HEK293 (cell line): ENCODE data around the gene CHID1.

Experiments
- CTCF ChIA-PET: fragments of 350-600 bp; formaldehyde crosslinking; extraction: SDS; loops from one replicate; lab custom pipeline; 2021; ENCODE audit warnings: antibody characterized with exemption; lab: Yijun Ruan, JAX
- POLR2A ChIA-PET: fragments of 300-600 bp; formaldehyde crosslinking; extraction: SDS; loops from one replicate; lab custom pipeline; 2020; ENCODE audit warnings: antibody characterized with exemption, inconsistent platforms; lab: Yijun Ruan, JAX
- H3K27ac ChIP-seq: fragments of 200-500 bp; sonication (Bioruptor generic); 2 replicates; pipeline ENCODE4 v1.5.1; 2014; ENCODE audit warnings: low read depth, low read length, control low read depth, inconsistent platforms; ENCODE audit errors: extremely low read depth
- H3K36me3 ChIP-seq, 2 experiments: fragments of 200-500 bp in 1 of 2; sonication (Bioruptor generic) in 1 of 2; 1 replicate in 1 of 2; 2 replicates in 1 of 2; pipeline ENCODE4 v1.5.1; 2014 to 2017; ENCODE audit warnings: inconsistent platforms in 2 of 2, low read length in 2 of 2; ENCODE audit not compliant: control insufficient read depth in 2 of 2, insufficient read depth in 1 of 2
- H3K4me1 ChIP-seq: fragments of 200-500 bp; sonication (Bioruptor generic); 2 replicates; pipeline ENCODE4 v1.5.1; 2014; ENCODE audit warnings: mild to moderate bottlenecking, low read length, inconsistent platforms; ENCODE audit not compliant: control insufficient read depth, insufficient read depth
- H3K4me3 ChIP-seq: 2 replicates; pipeline ENCODE4 v1.5.1; 2011; ENCODE audit warnings: low read depth, mild to moderate bottlenecking, control low read depth, low read length, moderate library complexity
- H3K9me3 ChIP-seq: fragments of 200-500 bp; sonication (Bioruptor generic); 2 replicates; pipeline ENCODE4 v1.5.1; 2014; ENCODE audit warnings: low read depth, low read length, inconsistent platforms; ENCODE audit not compliant: control insufficient read depth, insufficient read depth
- KLF1 ChIP-seq: fragments of 450-650 bp; formaldehyde crosslinking; IDR thresholded peaks from 2 replicates; pipeline ENCODE4 v1.5.1; 2016; ENCODE audit warnings: missing biosample characterization, missing genetic modification characterization
- REST ChIP-seq: fragments of 450-650 bp; formaldehyde crosslinking; IDR thresholded peaks from 2 replicates; pipeline ENCODE4 v1.5.1; 2016; ENCODE audit warnings: missing biosample characterization, missing genetic modification characterization
- WT1 ChIP-seq: fragments of 450-650 bp; formaldehyde crosslinking; IDR thresholded peaks from 2 replicates; pipeline ENCODE4 v1.5.1; 2016; ENCODE audit warnings: missing biosample characterization, missing genetic modification characterization
- ZBTB10 ChIP-seq: fragments of 450-650 bp; formaldehyde crosslinking; IDR thresholded peaks from 2 replicates; pipeline ENCODE4 v1.5.1; 2016; ENCODE audit warnings: missing biosample characterization, missing genetic modification characterization
- ZFHX2 ChIP-seq: fragments of 450-650 bp; formaldehyde crosslinking; conservative IDR thresholded peaks from 2 replicates; pipeline ENCODE4 v1.5.1; 2016; ENCODE audit warnings: missing biosample characterization, missing genetic modification characterization
- ZNF155 ChIP-seq: fragments of 450-650 bp; formaldehyde crosslinking; IDR thresholded peaks from 2 replicates; pipeline ENCODE4 v1.5.1; 2016; ENCODE audit warnings: missing biosample characterization, missing genetic modification characterization
- ZNF302 ChIP-seq: fragments of 450-650 bp; formaldehyde crosslinking; IDR thresholded peaks from 2 replicates; pipeline ENCODE4 v1.5.1; 2016; ENCODE audit warnings: missing biosample characterization, missing genetic modification characterization, low read depth
- ZNF311 ChIP-seq: fragments of 450-650 bp; formaldehyde crosslinking; IDR thresholded peaks from 2 replicates; pipeline ENCODE4 v1.5.1; 2017; ENCODE audit warnings: missing biosample characterization, missing genetic modification characterization, borderline replicate concordance
- ZNF37A ChIP-seq: fragments of 450-650 bp; IDR thresholded peaks from 2 replicates; pipeline ENCODE4 v1.5.1; 2018; ENCODE audit warnings: missing biosample characterization, missing genetic modification characterization
- ZNF544 ChIP-seq: fragments of 450-650 bp; formaldehyde crosslinking; IDR thresholded peaks from 2 replicates; pipeline ENCODE4 v1.5.0; 2017; ENCODE audit warnings: missing biosample characterization, missing genetic modification characterization
- TF ChIP-seq, protein P1 (sequence below): fragments of 450-650 bp; formaldehyde crosslinking; conservative IDR thresholded peaks from 2 replicates; pipeline ENCODE4 v1.5.1; 2016; ENCODE audit warnings: low read depth, missing biosample characterization, missing genetic modification characterization
- TF ChIP-seq, protein P2 (sequence below): fragments of 450-650 bp; formaldehyde crosslinking; IDR thresholded peaks from 2 replicates; pipeline ENCODE4 v1.5.1; 2016; ENCODE audit warnings: missing biosample characterization, missing genetic modification characterization

CHID1 gene

GRCh38 chr11:867856-868358 is 42.7 kb downstream of the CHID1 start:
- ChIA-PET POLR2A (no interaction called here), CTCF (interaction anchor here (1.1 kb wide), 1 partner anchor 30 kb away, joined by 3 read pairs; no protein-coding TSS in a partner anchor)
- H3K4me1 ChIP-seq: no peaks in the 10 kb centered on the region
- H3K4me3 ChIP-seq: no peak overlapping the region
- H3K27ac ChIP-seq: no peak overlapping the region
- no peaks in the 10 kb centered on the region for H3K9me3 ChIP-seq
- peaks cover 0 to 37% of the 10 kb centered on the region in 2 experiments; a peak in 1 of 3 replicates for H3K36me3 ChIP-seq
- TF ChIP-seq ZNF544 (tag by site-specific recombination): no peak
- no peak for TF ChIP-seq ZNF302 (tag by site-specific recombination)
- no peak for TF ChIP-seq REST (tag by site-specific recombination)
- TF ChIP-seq, protein P1, sequence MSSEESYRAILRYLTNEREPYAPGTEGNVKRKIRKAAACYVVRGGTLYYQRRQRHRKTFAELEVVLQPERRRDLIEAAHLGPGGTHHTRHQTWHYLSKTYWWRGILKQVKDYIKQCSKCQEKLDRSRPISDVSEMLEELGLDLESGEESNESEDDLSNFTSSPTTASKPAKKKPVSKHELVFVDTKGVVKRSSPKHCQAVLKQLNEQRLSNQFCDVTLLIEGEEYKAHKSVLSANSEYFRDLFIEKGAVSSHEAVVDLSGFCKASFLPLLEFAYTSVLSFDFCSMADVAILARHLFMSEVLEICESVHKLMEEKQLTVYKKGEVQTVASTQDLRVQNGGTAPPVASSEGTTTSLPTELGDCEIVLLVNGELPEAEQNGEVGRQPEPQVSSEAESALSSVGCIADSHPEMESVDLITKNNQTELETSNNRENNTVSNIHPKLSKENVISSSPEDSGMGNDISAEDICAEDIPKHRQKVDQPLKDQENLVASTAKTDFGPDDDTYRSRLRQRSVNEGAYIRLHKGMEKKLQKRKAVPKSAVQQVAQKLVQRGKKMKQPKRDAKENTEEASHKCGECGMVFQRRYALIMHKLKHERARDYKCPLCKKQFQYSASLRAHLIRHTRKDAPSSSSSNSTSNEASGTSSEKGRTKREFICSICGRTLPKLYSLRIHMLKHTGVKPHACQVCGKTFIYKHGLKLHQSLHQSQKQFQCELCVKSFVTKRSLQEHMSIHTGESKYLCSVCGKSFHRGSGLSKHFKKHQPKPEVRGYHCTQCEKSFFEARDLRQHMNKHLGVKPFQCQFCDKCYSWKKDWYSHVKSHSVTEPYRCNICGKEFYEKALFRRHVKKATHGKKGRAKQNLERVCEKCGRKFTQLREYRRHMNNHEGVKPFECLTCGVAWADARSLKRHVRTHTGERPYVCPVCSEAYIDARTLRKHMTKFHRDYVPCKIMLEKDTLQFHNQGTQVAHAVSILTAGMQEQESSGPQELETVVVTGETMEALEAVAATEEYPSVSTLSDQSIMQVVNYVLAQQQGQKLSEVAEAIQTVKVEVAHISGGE (tag by site-specific recombination): no peak
- no peak for TF ChIP-seq WT1
- TF ChIP-seq KLF1: peak; percentile 65
- TF ChIP-seq ZNF155: no peak

DNA sequence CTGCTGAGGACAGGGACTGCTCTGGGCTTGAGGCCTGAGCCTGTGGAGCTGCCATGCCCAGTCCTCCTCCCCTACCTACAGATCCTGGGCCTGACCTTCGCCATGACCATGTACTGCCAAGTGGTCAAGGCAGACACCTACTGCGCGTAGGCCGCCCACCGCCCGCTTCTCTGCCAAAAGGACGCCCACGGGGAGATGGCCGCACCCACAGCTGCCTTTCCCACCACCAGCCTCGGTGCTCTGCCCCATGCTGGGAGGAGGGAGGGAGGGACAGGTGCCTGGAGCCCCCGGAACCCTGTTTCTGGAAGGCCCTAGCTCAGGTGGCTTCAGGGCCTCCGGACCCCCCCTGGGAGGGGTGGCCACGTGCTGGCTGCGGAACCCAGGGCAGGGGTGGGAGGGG is 44.1 kb downstream of the CHID1 start:
- CTCF ChIA-PET: no interaction called here
- peak; percentile 51; the same call in 1 of the 2 replicates for TF ChIP-seq ZFHX2 (tag by site-specific recombination)
- no peak for TF ChIP-seq ZNF311
- no peaks in the 10 kb centered on the region for H3K9me3 ChIP-seq
- H3K36me3 ChIP-seq: peaks cover 0 to 33% of the 10 kb centered on the region in 2 experiments; a peak in 1 of 3 replicates
- H3K27ac ChIP-seq: no peak overlapping the region
- POLR2A ChIA-PET: no interaction called here
- H3K4me1 ChIP-seq: no peaks in the 10 kb centered on the region
- H3K4me3 ChIP-seq: no peak overlapping the region

DNA sequence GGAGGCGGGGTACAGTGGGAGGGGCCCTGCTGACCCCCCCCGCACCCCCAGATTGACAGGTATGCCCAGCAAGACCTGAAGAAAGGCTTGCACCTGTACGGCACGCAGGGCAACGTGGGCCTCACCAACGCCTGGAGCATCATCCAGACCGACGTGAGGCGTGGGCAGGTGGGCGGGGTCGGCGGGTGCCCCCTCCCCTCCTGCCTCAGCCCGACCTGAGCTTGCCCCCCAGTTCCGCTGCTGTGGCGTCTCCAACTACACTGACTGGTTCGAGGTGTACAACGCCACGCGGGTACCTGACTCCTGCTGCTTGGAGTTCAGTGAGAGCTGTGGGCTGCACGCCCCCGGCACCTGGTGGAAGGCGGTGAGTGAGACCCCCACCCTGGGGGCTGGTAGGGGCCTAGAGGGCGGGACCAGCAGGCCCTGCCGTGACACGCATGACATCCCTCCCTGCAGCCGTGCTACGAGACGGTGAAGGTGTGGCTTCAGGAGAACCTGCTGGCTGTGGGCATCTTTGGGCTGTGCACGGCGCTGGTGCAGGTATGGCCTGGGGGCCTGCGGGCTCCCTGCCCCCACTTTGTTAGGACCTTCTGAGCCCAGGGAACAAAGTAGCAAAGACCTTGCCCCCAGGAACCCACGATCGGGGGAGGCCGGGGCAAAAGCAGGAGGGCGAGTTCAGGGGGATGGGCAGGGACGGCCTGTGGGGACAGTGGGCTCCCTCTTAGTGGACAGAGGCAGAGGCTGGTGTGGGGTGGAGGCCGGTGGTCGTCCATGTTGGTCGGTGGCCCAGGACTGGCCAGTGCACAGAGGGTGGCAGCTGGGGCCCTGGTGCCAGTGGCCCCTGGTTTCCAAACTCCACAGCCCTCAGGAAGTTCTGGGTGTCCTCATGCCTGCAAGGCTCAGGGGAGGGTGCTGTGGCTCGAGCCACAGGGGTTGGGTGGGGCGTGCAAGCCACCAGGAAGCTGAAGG is 44.9 kb downstream of the CHID1 start:
- H3K36me3 ChIP-seq: peaks cover 0 to 31% of the 10 kb centered on the region in 2 experiments; a peak in 1 of 3 replicates
- POLR2A ChIA-PET: interaction anchor here (0.6 to 0.7 kb wide), 3 partner anchors 44 to 70 kb away, joined by 3 read pairs; no protein-coding TSS in a partner anchor
- H3K27ac ChIP-seq: no peak overlapping the region
- TF ChIP-seq ZFHX2 (tag by site-specific recombination) (0 out of 2 replicates have a peak, but pooled peaks have one; percentile 30), ZNF37A (tag by site-specific recombination) (no peak), ZBTB10 (tag by site-specific recombination) (0 out of 2 replicates have a peak, but pooled peaks have one; percentile 47)
- TF ChIP-seq, protein P2, sequence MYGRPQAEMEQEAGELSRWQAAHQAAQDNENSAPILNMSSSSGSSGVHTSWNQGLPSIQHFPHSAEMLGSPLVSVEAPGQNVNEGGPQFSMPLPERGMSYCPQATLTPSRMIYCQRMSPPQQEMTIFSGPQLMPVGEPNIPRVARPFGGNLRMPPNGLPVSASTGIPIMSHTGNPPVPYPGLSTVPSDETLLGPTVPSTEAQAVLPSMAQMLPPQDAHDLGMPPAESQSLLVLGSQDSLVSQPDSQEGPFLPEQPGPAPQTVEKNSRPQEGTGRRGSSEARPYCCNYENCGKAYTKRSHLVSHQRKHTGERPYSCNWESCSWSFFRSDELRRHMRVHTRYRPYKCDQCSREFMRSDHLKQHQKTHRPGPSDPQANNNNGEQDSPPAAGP (tag by site-specific recombination): no peak
- H3K9me3 ChIP-seq: no peaks in the 10 kb centered on the region
- no peaks in the 10 kb centered on the region for H3K4me1 ChIP-seq
- CTCF ChIA-PET: interaction anchor here (0.6 kb wide), 1 partner anchor 312 kb away, joined by 3 read pairs; no protein-coding TSS in a partner anchor
- H3K4me3 ChIP-seq: no peak overlapping the region
